Fibroblast of mammary gland (primary cell): ENCODE data around the gene WFDC1.

ENCODE experiments used
- DNase-seq: peaks from one replicate; pipeline ENCODE4 v3.0.0-alpha.2; 2010; ENCODE audit warnings: low read depth
- H3K4me3 ChIP-seq: 2 replicates; pipeline ENCODE4 v1.5.1; 2011; ENCODE audit warnings: low read depth, mild to moderate bottlenecking, low read length, moderate library complexity; ENCODE audit not compliant: control insufficient read depth
- CTCF ChIP-seq: conservative IDR thresholded peaks from 2 replicates; pipeline ENCODE4 v1.5.1; 2011; ENCODE audit warnings: low read depth, low read length, inconsistent platforms; ENCODE audit not compliant: control insufficient read depth, insufficient read depth

The WFDC1 gene

GRCh38 chr16:84270531-84270930 lies 24.1 kb upstream of the WFDC1 start:
- TF ChIP-seq CTCF = no peak
- DNase-seq = no peak
- H3K4me3 ChIP-seq = no peak overlapping the region

GRCh38 chr16:84271037-84271436 lies 23.6 kb upstream of the WFDC1 start:
- no peak for DNase-seq
- no peak overlapping the region for H3K4me3 ChIP-seq
- TF ChIP-seq CTCF = no peak

GRCh38 chr16:84271866-84272265 lies 22.8 kb upstream of the WFDC1 start:
- no peak for DNase-seq
- TF ChIP-seq CTCF = no peak
- H3K4me3 ChIP-seq = no peak overlapping the region

- DNase-seq = no peak
- TF ChIP-seq CTCF = no peak
- H3K4me3 ChIP-seq = no peak overlapping the region
Measured at GRCh38 chr16:84272740-84273320, 21.8 kb upstream of the WFDC1 start.

GRCh38 chr16:84274515-84274914 lies 20.2 kb upstream of the WFDC1 start:
- no peak for TF ChIP-seq CTCF
- DNase-seq = no peak
- no peak overlapping the region for H3K4me3 ChIP-seq

GRCh38 chr16:84275585-84276151 lies 19.0 kb upstream of the WFDC1 start:
- DNase-seq = no peak
- TF ChIP-seq CTCF = no peak
- H3K4me3 ChIP-seq = no peak overlapping the region
